NCI-H1105 (cell line): ENCODE measurements around the gene RAP2C.
"Not testable (repeated sequence)": the region's sequence is repeated elsewhere in the genome, so short reads cannot be mapped to it uniquely, and the experiment has no call there.

Experiments used
- DNase-seq: peaks from one replicate; lab custom pipeline; 2025; lab: John Stamatoyannopoulos, UW

The RAP2C gene

DNA sequence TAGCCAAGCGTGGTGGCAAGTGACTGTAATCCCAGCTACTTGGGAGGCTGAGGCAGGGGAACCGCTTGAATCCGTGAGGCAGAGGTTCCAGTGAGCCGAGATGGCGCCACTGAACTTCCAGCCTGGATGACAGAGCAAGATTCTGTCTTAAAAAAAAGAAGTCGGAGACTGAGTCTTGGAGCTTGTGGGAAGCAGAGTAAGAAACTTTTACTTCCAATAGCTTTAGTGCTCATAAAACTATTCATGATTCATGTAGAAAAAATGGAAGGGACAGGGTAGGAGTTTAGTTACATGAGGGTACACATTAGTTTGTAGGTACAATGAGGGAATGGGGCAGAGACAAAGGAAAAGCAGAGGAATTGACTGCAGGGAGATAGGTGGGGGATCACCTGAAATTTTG, 19.3 kb downstream of the RAP2C start:
- no peak for DNase-seq

- DNase-seq, result no peak
Observed at GRCh38 chrX:132193872-132194574, 25.2 kb downstream of the RAP2C start.

- DNase-seq, result no peak
Observed at GRCh38 chrX:132191938-132192337, 27.3 kb downstream of the RAP2C start.

- DNase-seq, result no peak
Observed at GRCh38 chrX:132188175-132188574, 31.1 kb downstream of the RAP2C start.

GRCh38 chrX:132187451-132187850, 31.8 kb downstream of the RAP2C start:
- DNase-seq, result no peak

DNA sequence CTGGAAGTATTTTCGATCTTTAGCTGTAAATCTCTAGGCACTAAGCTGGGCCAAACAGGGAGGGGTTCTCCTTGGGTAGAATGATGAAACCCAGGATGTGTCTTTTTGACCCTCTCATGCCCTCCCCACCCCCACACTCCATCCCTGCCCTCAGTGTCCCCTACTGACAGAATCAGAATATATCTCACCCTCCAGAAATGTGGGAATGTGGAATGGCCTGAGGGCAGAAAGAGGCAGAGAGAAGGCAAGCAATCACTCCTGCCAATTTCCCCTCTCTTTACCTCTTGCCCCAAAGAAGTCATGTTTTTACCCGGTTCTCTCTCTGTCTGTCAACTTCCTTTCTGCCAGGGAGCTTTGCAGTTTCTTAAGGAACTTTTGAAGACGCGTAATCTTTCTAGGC, 34.4 kb downstream of the RAP2C start:
- no peak for DNase-seq

GRCh38 chrX:132181364-132181763, 37.9 kb downstream of the RAP2C start:
- DNase-seq, result no peak

DNA sequence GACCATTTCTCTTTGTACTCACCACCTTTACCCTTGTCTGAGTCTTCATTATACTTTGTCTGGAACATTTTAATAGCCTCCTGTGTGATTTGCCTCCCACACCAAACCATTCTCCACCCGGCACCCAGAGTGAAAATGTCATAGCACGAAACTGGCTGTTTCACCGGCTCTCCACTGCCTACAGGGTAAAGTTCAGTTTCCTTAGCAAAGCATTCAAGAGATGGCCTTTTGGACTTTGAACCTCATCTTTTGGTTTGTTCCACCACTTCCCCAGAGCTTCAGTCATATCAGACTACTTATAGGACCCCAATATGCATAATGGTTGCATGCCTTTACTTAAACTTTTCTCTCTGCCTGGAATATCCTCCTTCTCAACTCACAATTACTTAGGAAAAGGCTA, 38.3 kb downstream of the RAP2C start:
- no peak for DNase-seq

GRCh38 chrX:132173647-132174046, 45.6 kb downstream of the RAP2C start:
- DNase-seq, result no peak

- DNase-seq, result no peak
Observed at GRCh38 chrX:132171881-132172280, 47.4 kb downstream of the RAP2C start.

DNA sequence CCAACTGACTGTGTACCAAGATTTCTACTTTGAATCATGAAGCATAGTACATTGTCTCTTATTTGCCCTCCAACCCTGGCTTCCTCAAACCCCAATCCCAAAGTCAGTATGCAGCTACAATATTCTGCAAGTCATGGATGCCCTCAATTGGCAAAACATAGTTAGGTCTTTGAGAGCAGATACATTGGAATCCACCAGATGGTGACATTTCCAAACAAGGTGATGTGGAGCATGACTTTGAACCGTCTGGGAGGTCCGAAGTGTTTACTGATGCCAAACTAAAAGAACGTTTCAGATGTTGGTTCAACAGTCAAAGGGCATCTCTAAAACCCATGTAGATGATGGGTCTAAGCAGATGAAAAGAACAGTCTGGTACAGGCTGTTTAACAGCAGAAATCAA, 47.8 kb downstream of the RAP2C start:
- DNase-seq, result no peak

- DNase-seq, result no peak
Observed at GRCh38 chrX:132169554-132169953, 49.7 kb downstream of the RAP2C start.

- no peak for DNase-seq
Observed at GRCh38 chrX:132165651-132166050, 53.6 kb downstream of the RAP2C start.

- DNase-seq, result no peak
Observed at GRCh38 chrX:132165005-132165404, 54.2 kb downstream of the RAP2C start.

DNA sequence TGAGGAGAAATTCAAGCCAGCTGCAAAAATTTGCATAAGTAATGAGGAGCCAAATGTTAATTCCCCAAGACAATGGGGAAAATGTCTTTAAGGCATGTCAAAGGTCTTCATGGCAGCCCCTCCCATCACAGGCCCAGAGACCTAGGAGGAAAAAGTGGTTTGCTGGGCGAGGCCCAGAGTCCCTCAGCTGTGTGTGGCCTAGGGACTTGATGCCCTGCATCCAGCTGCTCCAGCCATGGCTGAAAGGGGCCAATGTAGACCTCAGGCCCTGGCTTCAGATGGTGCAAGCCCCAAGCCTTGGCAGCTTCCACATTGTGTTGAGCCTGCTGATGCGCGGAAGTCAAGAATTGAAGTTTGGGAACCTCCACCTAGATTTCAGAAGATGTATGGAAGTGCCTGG, 56.2 kb downstream of the RAP2C start:
- not testable (repeated sequence) for DNase-seq

- no peak for DNase-seq
Observed at GRCh38 chrX:132153166-132153565, 66.1 kb downstream of the RAP2C start.
